Thymus (tissue), 11 donors: ENCODE results near the gene CNNM3. TPM values are rescaled to one million over a fixed set of nuclear protein-coding genes. Genes with fewer than 3 reads are reported as not detected.
A peak's percentile ranks its signal among the peaks of the same experiment; 100 is the strongest.

Experiments
- DNase-seq, 9 donors: peaks; one replicate each; pipeline ENCODE4 v3.0.0-alpha.2; 2013; ENCODE audit warnings: low spot score in 9 of 9, low read depth in 6 of 9, missing footprints in 1 of 9
- H3K27ac ChIP-seq, 2 donors: one replicate each; pipeline ENCODE4 v1.5.1; 2013; ENCODE audit warnings: control low read depth in 1 of 2, low read depth in 1 of 2, low read length in 1 of 2, mild to moderate bottlenecking in 1 of 2, moderate library complexity in 1 of 2
- H3K27me3 ChIP-seq, 2 donors: one replicate each; pipeline ENCODE4 v1.5.1; 2013; ENCODE audit warnings: low read length in 1 of 2; ENCODE audit not compliant: control insufficient read depth in 2 of 2, insufficient read depth in 1 of 2
- H3K36me3 ChIP-seq, 2 donors: one replicate each; pipeline ENCODE4 v1.5.1; 2013; ENCODE audit warnings: low read length in 1 of 2, mild to moderate bottlenecking in 1 of 2, moderate library complexity in 1 of 2; ENCODE audit not compliant: control insufficient read depth in 2 of 2, insufficient read depth in 2 of 2
- H3K4me1 ChIP-seq, 2 donors: one replicate each; pipeline ENCODE4 v1.5.1; 2013; ENCODE audit warnings: low read length in 2 of 2; ENCODE audit not compliant: control insufficient read depth in 2 of 2, insufficient read depth in 2 of 2
- H3K4me3 ChIP-seq, 2 donors: one replicate each; pipeline ENCODE4 v1.5.1; 2013; ENCODE audit warnings: low read length in 2 of 2, control low read depth in 1 of 2, mild to moderate bottlenecking in 1 of 2
- H3K9me3 ChIP-seq, 2 donors: one replicate each; pipeline ENCODE4 v1.5.1; 2013; ENCODE audit warnings: low read length in 1 of 2, mild to moderate bottlenecking in 1 of 2; ENCODE audit not compliant: control insufficient read depth in 2 of 2, insufficient read depth in 1 of 2
- WGBS: extraction: QIAGEN DNeasy Blood & Tissue Kit; methylation state at CpG from one replicate; pipeline ENCODE4 v1.1.7; 2013; 5-methylcytosine and 5-hydroxymethylcytosine counted together
- polyA plus RNA-seq: library from polyadenylated mRNA; stranded (reverse); fragments of 200-250 nt; gene quantifications from one replicate; pipeline ENCODE4 v1.2.3, GENCODE V29; 2013
- total RNA-seq: library from RNA; stranded (reverse); fragments of 120-200 nt; gene quantifications from one replicate; pipeline ENCODE4 v1.2.4, GENCODE V29; 2013
- donor health status: healthy.

The CNNM3 gene
- total and polyA plus RNA-seq, 2 donors: 5.3 to 7.3 TPM

DNA sequence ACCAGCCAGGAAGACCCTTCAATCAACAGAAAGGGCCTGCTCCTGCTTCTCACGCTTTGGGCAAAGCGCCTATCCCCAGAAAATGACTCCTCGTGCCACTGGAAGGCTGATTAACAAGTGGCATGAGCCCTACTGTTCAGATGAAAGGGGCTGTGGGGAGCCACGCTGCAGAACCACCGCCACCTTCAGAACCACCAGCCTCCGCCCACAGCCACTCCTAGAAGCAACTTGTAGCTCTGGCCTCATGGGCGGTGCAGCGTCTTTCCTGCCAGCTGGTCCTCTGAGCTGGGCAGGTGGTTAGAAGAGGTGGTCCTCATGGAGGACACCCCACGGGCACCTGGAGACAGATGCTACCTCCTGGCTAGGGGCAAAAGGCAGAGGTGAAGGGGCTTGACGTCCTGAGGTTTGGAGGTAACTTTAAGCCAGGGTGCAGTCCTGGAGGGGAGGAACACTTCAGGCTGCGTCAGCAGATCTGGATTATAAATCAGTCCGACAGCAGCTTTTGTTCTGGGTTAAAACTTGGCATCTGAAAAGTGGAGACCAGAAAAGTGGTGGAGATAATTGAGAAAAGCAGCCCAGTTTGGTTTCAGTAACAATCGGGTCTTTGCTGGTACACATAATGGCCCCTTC is 54.7 kb downstream of the CNNM3 start:
- H3K4me3 ChIP-seq: peak overlapping the region; percentile 27 to 54

GRCh38 chr2:96872591-96873349 is 56.7 kb downstream of the CNNM3 start:
- 94% methylated on average over 14 of the region's 14 CpGs for WGBS
- Histone ChIP-seq H3K27ac (peak overlapping the region; percentile 26), H3K4me3 (no peak overlapping the region), H3K9me3 (peaks cover 0 to 6% of the 10 kb centered on the region in 2 donors), H3K36me3 (no peaks in the 10 kb centered on the region), H3K27me3 (peaks cover 39 to 80% of the 10 kb centered on the region in 2 donors), H3K4me1 (peaks cover 10 to 54% of the 10 kb centered on the region in 2 donors)
- no peak for DNase-seq

More for the DNA sequence above, 54.7 kb downstream of the CNNM3 start:
- H3K36me3 ChIP-seq: no peaks in the 10 kb centered on the region
- peaks cover 0 to 9% of the 10 kb centered on the region in 2 donors for H3K9me3 ChIP-seq
- WGBS: 10% methylated on average over 13 of the region's 13 CpGs
- peaks cover 10 to 61% of the 10 kb centered on the region in 2 donors for H3K4me1 ChIP-seq
- H3K27ac ChIP-seq: peak overlapping the region; percentile 71 to 72
- H3K27me3 ChIP-seq: peaks cover 53 to 95% of the 10 kb centered on the region in 2 donors
- peak in 1 of 9 donors; percentile 59 for DNase-seq

- DNase-seq: no peak
- Histone ChIP-seq H3K36me3 (no peaks in the 10 kb centered on the region), H3K9me3 (no peaks in the 10 kb centered on the region), H3K27ac (peak overlapping the region; percentile 37 to 46), H3K27me3 (peaks cover 30 to 72% of the 10 kb centered on the region in 2 donors), H3K4me3 (no peak overlapping the region), H3K4me1 (peaks cover 4 to 45% of the 10 kb centered on the region in 2 donors)
- 88% methylated on average over 8 of the region's 8 CpGs for WGBS
These were observed 57.6 kb downstream of the CNNM3 start for GRCh38 chr2:96873651-96874096.

DNA sequence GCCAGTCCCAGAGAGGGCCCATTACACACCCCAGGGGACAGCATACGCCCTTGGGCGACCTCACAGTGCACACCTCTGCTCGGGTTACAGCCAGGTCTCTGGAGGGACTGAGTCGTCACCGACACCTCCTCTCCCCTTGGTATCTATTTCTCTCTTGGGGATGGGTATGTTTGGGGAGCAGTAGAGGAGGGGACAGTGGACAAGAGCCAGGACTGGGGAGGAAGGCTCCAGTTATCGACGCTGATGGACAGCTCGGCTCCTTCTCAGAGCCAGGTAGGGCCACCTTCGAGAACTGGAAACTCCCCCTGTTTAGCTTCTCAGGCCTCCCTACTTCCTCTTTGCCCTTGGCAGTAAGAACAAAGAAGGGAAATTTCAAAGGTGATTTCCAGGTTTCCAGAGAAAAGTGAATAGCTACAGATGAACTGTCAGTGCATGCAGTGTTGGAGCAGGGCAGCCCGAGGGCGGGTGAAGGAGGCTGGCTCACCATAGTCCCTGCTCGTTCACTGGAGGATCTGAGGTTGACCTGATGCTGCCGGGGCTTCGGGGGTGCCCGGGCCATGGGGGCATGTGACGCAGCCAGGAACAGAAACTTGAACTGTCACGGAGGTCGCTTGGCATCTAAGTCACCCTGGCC is 58.2 kb downstream of the CNNM3 start:
- H3K27ac ChIP-seq: peak overlapping the region; percentile 37 to 55
- H3K9me3 ChIP-seq: no peaks in the 10 kb centered on the region
- DNase-seq: no peak
- H3K27me3 ChIP-seq: peaks cover 23 to 66% of the 10 kb centered on the region in 2 donors
- no peak overlapping the region for H3K4me3 ChIP-seq
- WGBS: 69% methylated on average over 18 of the region's 18 CpGs
- no peaks in the 10 kb centered on the region for H3K36me3 ChIP-seq
- H3K4me1 ChIP-seq: peaks cover 0 to 41% of the 10 kb centered on the region in 2 donors

- no peak for DNase-seq
These were observed 59.6 kb downstream of the CNNM3 start for GRCh38 chr2:96875498-96876268.

GRCh38 chr2:96876269-96877041 is 60.4 kb downstream of the CNNM3 start:
- H3K9me3 ChIP-seq: no peaks in the 10 kb centered on the region
- H3K27ac ChIP-seq: no peak overlapping the region
- peaks cover 9 to 48% of the 10 kb centered on the region in 2 donors for H3K27me3 ChIP-seq
- no peak overlapping the region for H3K4me3 ChIP-seq
- peaks cover 0 to 39% of the 10 kb centered on the region in 2 donors for H3K4me1 ChIP-seq
- DNase-seq: no peak
- H3K36me3 ChIP-seq: no peaks in the 10 kb centered on the region
- 94% methylated on average over 16 of the region's 16 CpGs for WGBS

More at GRCh38 chr2:96875498-96876268, 59.6 kb downstream of the CNNM3 start:
- Histone ChIP-seq H3K27me3 (peaks cover 16 to 53% of the 10 kb centered on the region in 2 donors), H3K27ac (no peak overlapping the region), H3K36me3 (no peaks in the 10 kb centered on the region), H3K4me3 (no peak overlapping the region), H3K9me3 (no peaks in the 10 kb centered on the region), H3K4me1 (peaks cover 0 to 37% of the 10 kb centered on the region in 2 donors)
- 96% methylated on average over 14 of the region's 14 CpGs for WGBS

GRCh38 chr2:96877042-96877451 is 61.0 kb downstream of the CNNM3 start:
- peaks cover 0 to 44% of the 10 kb centered on the region in 2 donors for H3K4me1 ChIP-seq
- WGBS: 90% methylated on average over 6 of the region's 6 CpGs

GRCh38 chr2:96877631-96878092 is 61.6 kb downstream of the CNNM3 start:
- H3K27me3 ChIP-seq: peaks cover 3 to 41% of the 10 kb centered on the region in 2 donors
- no peaks in the 10 kb centered on the region for H3K36me3 ChIP-seq
- no peaks in the 10 kb centered on the region for H3K9me3 ChIP-seq
- no peak overlapping the region for H3K27ac ChIP-seq
- H3K4me1 ChIP-seq: peaks cover 0 to 50% of the 10 kb centered on the region in 2 donors
- H3K4me3 ChIP-seq: no peak overlapping the region
- DNase-seq: no peak
- 97% methylated on average over 15 of the region's 15 CpGs for WGBS

More at GRCh38 chr2:96877042-96877451, 61.0 kb downstream of the CNNM3 start:
- no peak for DNase-seq
- no peak overlapping the region for H3K4me3 ChIP-seq
- H3K27ac ChIP-seq: no peak overlapping the region
- peaks cover 7 to 42% of the 10 kb centered on the region in 2 donors for H3K27me3 ChIP-seq
- no peaks in the 10 kb centered on the region for H3K9me3 ChIP-seq
- H3K36me3 ChIP-seq: no peaks in the 10 kb centered on the region
